Upper lobe of left lung (tissue), 6 donors: Measurements from ENCODE around the gene EML5. TPM values are rescaled to one million over a fixed set of nuclear protein-coding genes. Genes with fewer than 3 reads are reported as not detected.
A peak's percentile ranks its signal among the peaks of the same experiment; 100 is the strongest.

Experiments used
- ATAC-seq, 2 donors: fragments of 200-7000 bp; cut with Tn5 transposase; one replicate each; pipeline ENCODE4 v1.9.1; 2022; ENCODE audit warnings: mild to moderate bottlenecking in 2 of 2, moderate library complexity in 2 of 2; ENCODE audit not compliant: low FRiP score in 2 of 2
- DNase-seq, 2 donors: peaks; one replicate each; pipeline ENCODE4 v3.0.0-alpha.2; 2019 to 2020
- H3K27ac ChIP-seq, 4 donors: fragments of 200-600 bp; sonication (generic); one replicate each; pipeline ENCODE4 v1.5.1; 2016 to 2019
- H3K27me3 ChIP-seq, 4 donors: fragments of 200-600 bp; sonication (generic); one replicate each; pipeline ENCODE4 v1.5.1; 2017 to 2019
- H3K36me3 ChIP-seq, 4 donors: fragments of 200-600 bp; sonication (generic); one replicate each; pipeline ENCODE4 v1.5.1; 2016 to 2019
- H3K4me1 ChIP-seq, 4 donors: fragments of 200-600 bp; sonication (generic); one replicate each; pipeline ENCODE4 v1.5.1; 2018 to 2019
- H3K4me3 ChIP-seq, 4 donors: fragments of 200-600 bp; sonication (generic); one replicate each; pipeline ENCODE4 v1.5.1; 2017 to 2019; ENCODE audit warnings: mild to moderate bottlenecking in 2 of 4, moderate library complexity in 1 of 4
- H3K9me3 ChIP-seq, 4 donors: fragments of 200-600 bp; sonication (generic); one replicate each; pipeline ENCODE4 v1.5.1; 2018 to 2019
- EP300 ChIP-seq, 4 donors: sonication (generic); formaldehyde crosslinking; IDR thresholded peaks; one replicate each; pipeline ENCODE4 v1.5.1; 2017; ENCODE audit warnings: antibody characterized with exemption in 4 of 4, control low read depth in 2 of 4
- POLR2A ChIP-seq, 4 donors: fragments of 450-650 bp; IDR thresholded peaks; one replicate each; pipeline ENCODE4 v1.5.1; 2016 to 2017; ENCODE audit warnings: antibody characterized with exemption in 4 of 4, mild to moderate bottlenecking in 2 of 4
- POLR2AphosphoS5 ChIP-seq, 2 donors: sonication (generic); formaldehyde crosslinking; IDR thresholded peaks; one replicate each; pipeline ENCODE4 v1.5.1; 2017; ENCODE audit warnings: antibody characterized with exemption in 2 of 2
- WGBS, 2 donors: methylation state at CpG; one replicate each; pipeline ENCODE4 v1.1.5; 2017 to 2018; 5-methylcytosine and 5-hydroxymethylcytosine counted together
- total RNA-seq, 6 donors: library from RNA; depleted of rRNA in 4 of 6; stranded (reverse); fragments of >200 nt in 4 of 6; gene quantifications; one replicate each; pipeline versions ENCODE4 v1.1.0 to v1.2.1, GENCODE V29; 2016 to 2021
- TF ChIP-seq, protein P1 (sequence below), 6 experiments: fragments of 450-650 bp in 4 of 6; fragments of 200-600 bp in 2 of 6; sonication (generic) in 2 of 6; IDR thresholded peaks; one replicate each; pipeline ENCODE4 v1.5.1; 2016 to 2019; ENCODE audit warnings: antibody characterized with exemption in 6 of 6
- donor health status: DM: no; HTN: no; CAD: no; lungs with moderate emphysema.
- donor health status: DM: no; HTN: yes; CAD: no; lungs with severe emphysema.

EML5 gene
- 10 to 100 TPM in 1 of 6 donors, 1 to 10 TPM in 4, under 1 TPM in 1; 0.98 to 10.5 (median 3.3) TPM for total RNA-seq

DNA sequence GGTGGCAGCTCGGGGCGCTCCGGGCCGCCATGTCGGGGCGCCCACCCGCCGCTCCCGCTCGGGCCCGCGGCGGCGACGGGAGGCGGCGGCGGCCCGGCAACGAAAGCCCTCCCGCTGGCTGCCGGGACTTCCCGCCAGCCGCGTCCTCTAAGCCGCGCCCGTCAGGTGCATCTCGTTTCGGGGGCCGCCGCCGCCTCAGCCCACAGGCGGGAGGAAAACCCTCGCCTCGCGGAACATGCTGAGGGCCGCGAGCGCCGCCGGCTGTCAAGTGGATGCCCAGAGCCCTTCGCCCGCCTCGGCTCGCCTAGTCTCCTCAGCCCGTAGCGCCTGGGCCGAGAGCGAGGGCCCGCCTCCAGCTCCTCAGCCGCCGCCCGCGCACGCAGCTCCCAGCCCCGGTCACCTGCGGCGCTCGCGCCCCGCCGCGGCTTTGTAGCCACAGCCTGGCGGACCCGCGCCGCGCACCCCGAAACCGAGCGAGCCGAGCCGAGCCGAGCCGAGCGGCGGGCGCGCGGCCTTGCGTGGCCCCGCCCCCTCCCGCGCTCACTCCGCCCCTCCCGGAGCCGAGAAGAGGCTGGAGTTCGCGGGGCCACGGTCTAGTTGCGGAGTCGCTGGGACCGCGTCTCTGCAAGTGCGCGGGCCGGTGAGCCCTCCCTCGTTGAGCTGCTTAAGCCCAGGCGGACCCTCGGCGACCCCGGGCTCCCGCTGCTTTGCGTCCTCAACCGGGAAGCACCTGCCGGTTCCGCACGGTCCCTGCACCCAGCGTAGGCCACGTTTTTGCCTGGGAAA, at the start of gene EML5:
Gene EML5 (minus strand): TSS at position 481 of the 786 bp plus-strand sequence. CDS start 450 bp downstream, at position 31.
- Histone ChIP-seq H3K9me3 (no peaks in the 10 kb centered on the region), H3K4me3 (peak within 1 kb of the TSS; percentile 64 to 79 (median 72)), H3K27me3 (no peaks in the 10 kb centered on the region), H3K36me3 (no peaks in the 10 kb centered on the region), H3K4me1 (peaks cover 6 to 22% (median 14%) of the 10 kb centered on the region in 4 donors), H3K27ac (peak within 1 kb of the TSS; percentile 34 to 81 (median 70))
- no peak for TF ChIP-seq EP300 (IDR thresholded peaks at IDR 0.05)
- TF ChIP-seq, protein P1, sequence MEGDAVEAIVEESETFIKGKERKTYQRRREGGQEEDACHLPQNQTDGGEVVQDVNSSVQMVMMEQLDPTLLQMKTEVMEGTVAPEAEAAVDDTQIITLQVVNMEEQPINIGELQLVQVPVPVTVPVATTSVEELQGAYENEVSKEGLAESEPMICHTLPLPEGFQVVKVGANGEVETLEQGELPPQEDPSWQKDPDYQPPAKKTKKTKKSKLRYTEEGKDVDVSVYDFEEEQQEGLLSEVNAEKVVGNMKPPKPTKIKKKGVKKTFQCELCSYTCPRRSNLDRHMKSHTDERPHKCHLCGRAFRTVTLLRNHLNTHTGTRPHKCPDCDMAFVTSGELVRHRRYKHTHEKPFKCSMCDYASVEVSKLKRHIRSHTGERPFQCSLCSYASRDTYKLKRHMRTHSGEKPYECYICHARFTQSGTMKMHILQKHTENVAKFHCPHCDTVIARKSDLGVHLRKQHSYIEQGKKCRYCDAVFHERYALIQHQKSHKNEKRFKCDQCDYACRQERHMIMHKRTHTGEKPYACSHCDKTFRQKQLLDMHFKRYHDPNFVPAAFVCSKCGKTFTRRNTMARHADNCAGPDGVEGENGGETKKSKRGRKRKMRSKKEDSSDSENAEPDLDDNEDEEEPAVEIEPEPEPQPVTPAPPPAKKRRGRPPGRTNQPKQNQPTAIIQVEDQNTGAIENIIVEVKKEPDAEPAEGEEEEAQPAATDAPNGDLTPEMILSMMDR (IDR thresholded peaks at IDR 0.05): peak; percentile 9 to 78 (median 48)
- TF ChIP-seq POLR2A (IDR thresholded peaks at IDR 0.05): peak in 1 of 4 donors; percentile 56
- DNase-seq (peak; percentile 88 to 98), ATAC-seq (peak; percentile 95 to 98)
- 0 to 1% methylated on average over 32 to 33 of the region's 111 CpGs for WGBS, 2 donors

DNA sequence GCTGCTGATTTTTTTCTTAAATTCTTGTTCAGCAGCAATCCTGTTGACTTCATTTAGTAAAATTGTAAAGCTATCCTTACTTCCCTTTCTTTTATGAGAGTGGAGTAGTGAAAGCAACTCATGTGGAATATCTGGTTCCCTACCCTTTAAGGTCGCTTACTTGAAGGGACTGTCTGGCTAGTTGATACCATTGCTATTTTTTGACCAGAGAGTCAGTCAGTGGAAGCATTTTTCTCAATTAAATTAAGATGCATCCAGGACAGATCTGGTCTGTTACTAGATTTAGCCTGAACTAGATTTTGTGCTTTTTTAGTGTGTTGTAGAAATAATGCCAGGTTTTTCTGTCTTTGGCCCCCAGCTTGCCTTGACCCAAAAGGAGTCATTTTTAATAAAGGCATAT, 49.7 kb upstream of the EML5 start:
- H3K4me3 ChIP-seq: no peak overlapping the region
- H3K36me3 ChIP-seq: peaks cover 0 to 8% (median 2%) of the 10 kb centered on the region in 4 donors
- H3K27me3 ChIP-seq: no peaks in the 10 kb centered on the region
- H3K4me1 ChIP-seq: no peaks in the 10 kb centered on the region
- DNase-seq (no peak), ATAC-seq (no peak)
- TF ChIP-seq, protein P1 (IDR thresholded peaks at IDR 0.05): no peak
- TF ChIP-seq POLR2A (IDR thresholded peaks at IDR 0.05) (no peak), POLR2AphosphoS5 (IDR thresholded peaks at IDR 0.05) (no peak), EP300 (IDR thresholded peaks at IDR 0.05) (no peak)
- H3K27ac ChIP-seq: no peak overlapping the region
- H3K9me3 ChIP-seq: no peaks in the 10 kb centered on the region
- WGBS, 2 donors: 89 to 95% methylated on average over 1 of the region's 1 CpG

DNA sequence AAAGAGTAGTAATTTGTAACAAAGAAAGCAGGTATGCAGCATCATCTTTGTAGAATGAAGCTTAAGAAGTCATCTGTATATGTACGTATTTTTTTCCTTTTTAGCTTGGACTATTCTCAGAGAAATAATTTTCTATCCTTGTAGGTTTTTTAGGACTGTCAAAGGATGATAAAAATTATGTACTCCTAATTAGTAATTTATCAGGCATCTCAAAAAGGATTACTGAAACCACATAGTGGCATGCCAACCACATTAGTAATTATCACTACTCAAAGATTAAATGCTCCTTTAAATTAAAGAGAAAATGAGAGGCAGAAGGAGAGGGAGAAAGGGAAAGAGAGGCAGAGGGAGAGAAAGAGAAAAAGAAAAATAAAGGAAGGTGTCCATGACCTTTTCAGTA, 49.0 kb upstream of the EML5 start:
- H3K27ac ChIP-seq: no peak overlapping the region
- H3K27me3 ChIP-seq: no peaks in the 10 kb centered on the region
- H3K9me3 ChIP-seq: no peaks in the 10 kb centered on the region
- no peak overlapping the region for H3K4me3 ChIP-seq
- no peak for TF ChIP-seq POLR2A (IDR thresholded peaks at IDR 0.05)
- TF ChIP-seq EP300 (IDR thresholded peaks at IDR 0.05): no peak
- no peak for TF ChIP-seq POLR2AphosphoS5 (IDR thresholded peaks at IDR 0.05)
- ATAC-seq (no peak), DNase-seq (no peak)
- H3K4me1 ChIP-seq: no peaks in the 10 kb centered on the region
- peaks cover 0 to 8% (median 2%) of the 10 kb centered on the region in 4 donors for H3K36me3 ChIP-seq
- WGBS, 2 donors: 91 to 94% methylated on average over 1 of the region's 1 CpG

DNA sequence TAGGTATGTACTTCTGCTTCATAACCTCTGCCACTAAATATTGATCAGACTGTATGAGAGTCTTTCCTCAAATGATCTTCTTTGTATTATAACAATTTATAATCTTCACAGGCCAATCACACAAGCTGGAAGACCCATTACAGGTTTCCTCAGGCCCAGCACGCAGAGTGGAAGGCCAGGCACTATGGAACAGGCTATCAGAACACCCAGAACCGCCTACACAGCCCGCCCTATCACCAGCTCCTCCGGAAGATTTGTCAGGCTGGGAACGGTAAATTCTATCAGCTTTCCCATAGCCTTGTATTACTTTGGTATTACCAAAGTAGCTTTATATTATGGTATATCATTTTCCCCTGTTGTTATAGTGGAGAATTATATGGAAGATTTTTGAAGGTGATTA, 48.2 kb upstream of the EML5 start:
- Histone ChIP-seq H3K27me3 (no peaks in the 10 kb centered on the region), H3K4me3 (no peak overlapping the region), H3K27ac (no peak overlapping the region), H3K36me3 (peaks cover 0 to 8% (median 2%) of the 10 kb centered on the region in 4 donors), H3K9me3 (no peaks in the 10 kb centered on the region), H3K4me1 (no peaks in the 10 kb centered on the region)
- 96 to 97% methylated on average over 5 of the region's 5 CpGs for WGBS, 2 donors
- TF ChIP-seq POLR2AphosphoS5 (IDR thresholded peaks at IDR 0.05): no peak
- TF ChIP-seq EP300 (IDR thresholded peaks at IDR 0.05): no peak
- TF ChIP-seq POLR2A (IDR thresholded peaks at IDR 0.05): no peak
- TF ChIP-seq, protein P1 (IDR thresholded peaks at IDR 0.05): no peak
- ATAC-seq: no peak
- DNase-seq: no peak

DNA sequence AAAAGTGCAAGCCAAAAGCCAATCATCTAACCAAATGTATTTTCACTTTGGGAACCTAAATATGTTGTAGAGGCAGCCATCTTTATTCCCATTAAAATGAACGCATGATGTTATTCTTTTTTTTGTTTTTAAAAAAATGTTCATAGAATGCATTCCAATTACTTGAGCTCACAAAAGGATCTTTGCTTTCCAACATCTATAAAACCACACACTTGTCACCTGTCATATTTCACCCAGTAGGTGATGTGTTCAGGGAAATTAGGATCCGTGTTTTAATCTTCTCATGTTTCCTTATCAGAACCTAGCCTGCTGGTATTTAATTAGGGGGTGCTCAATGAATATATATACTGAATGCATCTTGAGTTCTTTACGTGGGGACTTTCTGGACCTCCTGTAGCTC, 45.3 kb upstream of the EML5 start:
- peaks cover 0 to 8% (median 2%) of the 10 kb centered on the region in 4 donors for H3K36me3 ChIP-seq
- ATAC-seq (no peak), DNase-seq (no peak)
- H3K9me3 ChIP-seq: no peaks in the 10 kb centered on the region
- no peak overlapping the region for H3K4me3 ChIP-seq
- TF ChIP-seq, protein P1 (IDR thresholded peaks at IDR 0.05): no peak
- TF ChIP-seq EP300 (IDR thresholded peaks at IDR 0.05) (no peak), POLR2AphosphoS5 (IDR thresholded peaks at IDR 0.05) (no peak), POLR2A (IDR thresholded peaks at IDR 0.05) (no peak)
- H3K27me3 ChIP-seq: no peaks in the 10 kb centered on the region
- H3K4me1 ChIP-seq: peaks cover 0 to 10% (median 6%) of the 10 kb centered on the region in 4 donors
- H3K27ac ChIP-seq: no peak overlapping the region
- 90 to 94% methylated on average over 3 of the region's 3 CpGs for WGBS, 2 donors
